Endothelial cell of umbilical vein (primary cell): Measurements from ENCODE around the gene FUCA2. TPM values are rescaled to one million over a fixed set of nuclear protein-coding genes. Genes with fewer than 3 reads are reported as not detected.

Experiments used
- Bru-seq: library from RNA; stranded (reverse); fragments of 400-500 nt; gene quantifications from one replicate; lab custom pipeline; 2021; lab: Mats Ljungman, UMichigan
- BruChase-seq, 2 experiments: library from RNA; stranded (reverse); fragments of 400-500 nt; gene quantifications; one replicate each; lab custom pipeline; 2021; lab: Mats Ljungman, UMichigan
- BruUV-seq: library from RNA; stranded (reverse); fragments of 400-500 nt; replicated peaks from 2 replicates; lab custom pipeline; 2021; lab: Mats Ljungman, UMichigan
- CTCF ChIA-PET: fragments of 300-600, 350-600 bp; sonication (Branson Sonifier 250); formaldehyde crosslinking; loops from one replicate; lab custom pipeline; 2021; ENCODE audit warnings: antibody characterized with exemption, inconsistent platforms; lab: Charles Lee
- POLR2A ChIA-PET: fragments of 300-600, 350-600 bp; sonication (Branson Sonifier 250); formaldehyde crosslinking; loops from one replicate; lab custom pipeline; 2021; ENCODE audit warnings: antibody characterized with exemption, inconsistent platforms; lab: Charles Lee
- DNase-seq: peaks from one replicate; pipeline ENCODE4 v3.0.0-alpha.2; 2011; ENCODE audit warnings: low read depth, low spot score
- FAIRE-seq: peaks from 2 replicates; lab custom pipeline; 2011; peaks lifted over from hg19 to GRCh38; lab: Jason Lieb, UNC
- H2AFZ ChIP-seq: 2 replicates; pipeline ENCODE4 v1.6.0; 2012; ENCODE audit warnings: low read depth, low read length, control low read depth, inconsistent platforms
- H3K27ac ChIP-seq: 2 replicates; pipeline ENCODE4 v1.5.1; 2011; ENCODE audit warnings: low read depth, mild to moderate bottlenecking, control low read depth, low read length, moderate library complexity; ENCODE audit not compliant: insufficient read depth
- H3K27me3 ChIP-seq, 2 experiments: 2 replicates each; pipeline versions ENCODE4 v1.6.0 to v1.6.1; 2011; ENCODE audit warnings: low read length in 2 of 2, mixed read lengths in 1 of 2; ENCODE audit not compliant: control insufficient read depth in 2 of 2, insufficient read depth in 2 of 2
- H3K36me3 ChIP-seq, 2 experiments: 2 replicates in 1 of 2; 3 replicates in 1 of 2; pipeline ENCODE4 v1.5.1; 2011; ENCODE audit warnings: low read length in 2 of 2, mild to moderate bottlenecking in 1 of 2, moderate library complexity in 1 of 2; ENCODE audit not compliant: control insufficient read depth in 2 of 2, insufficient read depth in 2 of 2; ENCODE audit errors: extremely low read depth in 1 of 2
- H3K4me1 ChIP-seq: 3 replicates; pipeline ENCODE4 v1.5.1; 2011; ENCODE audit warnings: mild to moderate bottlenecking, low read length; ENCODE audit not compliant: control insufficient read depth, insufficient read depth; ENCODE audit errors: extremely low read depth
- H3K4me2 ChIP-seq: 2 replicates; pipeline ENCODE4 v1.6.1; 2011; ENCODE audit warnings: low read length, control low read depth, mixed read lengths; ENCODE audit not compliant: insufficient read depth
- H3K4me3 ChIP-seq, 3 experiments: fragments of 200-600 bp in 1 of 3; sonication (generic), shearing (Covaris generic) in 1 of 3; replicated peaks in 1 of 3; 2 replicates each; pipeline ENCODE4 v1.5.1; 2011 to 2016; ENCODE audit warnings: control low read depth in 3 of 3, low read length in 3 of 3, mild to moderate bottlenecking in 2 of 3, inconsistent platforms in 1 of 3, low read depth in 1 of 3, moderate library complexity in 1 of 3; ENCODE audit not compliant: insufficient read depth in 1 of 3
- H3K79me2 ChIP-seq: 2 replicates; pipeline ENCODE4 v1.6.0; 2012; ENCODE audit warnings: low read length, inconsistent platforms; ENCODE audit not compliant: control insufficient read depth, insufficient read depth
- H3K9ac ChIP-seq: replicated peaks from 2 replicates; pipeline ENCODE3; 2011; ENCODE audit warnings: low read length, control low read depth; ENCODE audit not compliant: insufficient read depth; ENCODE audit errors: extremely low read depth
- H3K9me1 ChIP-seq: replicated peaks from 3 replicates; pipeline ENCODE4 v1.6.0; 2011; ENCODE audit warnings: mild to moderate bottlenecking, low read length; ENCODE audit not compliant: control insufficient read depth, insufficient read depth; ENCODE audit errors: extremely low read depth
- H3K9me3 ChIP-seq: replicated peaks from 2 replicates; pipeline ENCODE4 v1.5.1; 2012; ENCODE audit warnings: low read length, inconsistent platforms; ENCODE audit not compliant: control insufficient read depth, insufficient read depth
- H4K20me1 ChIP-seq: replicated peaks from 2 replicates; pipeline ENCODE3; 2011; ENCODE audit warnings: mild to moderate bottlenecking, low read length; ENCODE audit not compliant: control insufficient read depth, insufficient read depth; ENCODE audit errors: extremely low read depth
- EZH2 ChIP-seq: IDR thresholded peaks from 2 replicates; pipeline ENCODE4 v1.6.1; 2012; ENCODE audit warnings: borderline replicate concordance, low read depth, mild to moderate bottlenecking, moderate library complexity, low read length, inconsistent platforms; ENCODE audit not compliant: severe bottlenecking
- FOS ChIP-seq: IDR thresholded peaks from 2 replicates; pipeline ENCODE4 v1.6.1; 2011; ENCODE audit warnings: mild to moderate bottlenecking, low read length, moderate library complexity, borderline replicate concordance; ENCODE audit not compliant: insufficient read depth
- GATA2 ChIP-seq: IDR thresholded peaks from 2 replicates; pipeline ENCODE4 v1.7.0; 2011; ENCODE audit warnings: low read depth, mild to moderate bottlenecking, moderate library complexity, mixed read lengths, low read length; ENCODE audit not compliant: insufficient read length, insufficient read depth
- JUN ChIP-seq: IDR thresholded peaks from 2 replicates; pipeline ENCODE4 v1.6.1; 2011; ENCODE audit warnings: borderline replicate concordance, low read depth; ENCODE audit not compliant: insufficient read length, insufficient read depth
- MYC ChIP-seq: IDR thresholded peaks from one replicate; pipeline ENCODE4 v1.6.1; 2011; ENCODE audit warnings: mild to moderate bottlenecking, low read depth, low read length
- POLR2A ChIP-seq: IDR thresholded peaks from 2 replicates; pipeline ENCODE4 v1.6.1; 2012; ENCODE audit warnings: low read depth, mild to moderate bottlenecking, control low read depth, low read length
- POLR2AphosphoS5 ChIP-seq: IDR thresholded peaks from 2 replicates; pipeline ENCODE4 v1.6.1; 2012; ENCODE audit warnings: low read depth, mild to moderate bottlenecking, control low read depth, low read length, moderate library complexity; ENCODE audit not compliant: insufficient read depth
- dilution Hi-C: fragments of 300-500 bp; cut with MboI; formaldehyde crosslinking; loops from one replicate; pipeline ENCODE4 v1.15.0; 2019; ENCODE audit warnings: low sequenced_read_pairs; ENCODE audit not compliant: extremely low pct_ligation_motif_present
- intact Hi-C: fragments of 100-400 bp; cut with micrococcal nuclease; formaldehyde crosslinking; loops from one replicate; pipeline ENCODE4 v1.10.0; 2022
- long read RNA-seq: library from polyadenylated mRNA; stranded (forward); transcript quantifications from one replicate; pipeline ENCODE4 v2.0.0, GENCODE V29; 2021
- polyA minus RNA-seq, 3 experiments: library from RNA; depleted of rRNA, polyadenylated mRNA; stranded (reverse); fragments of >200 nt; gene quantifications; 1 replicate in 1 of 3; 2 replicates in 2 of 3; pipeline ENCODE4 v1.2.3, GENCODE V29; 2011
- polyA plus RNA-seq, 4 experiments: library from polyadenylated mRNA; depleted of rRNA in 3 of 4; stranded (reverse) in 3 of 4; unstranded in 1 of 4; fragments of >200 nt; gene quantifications; 2 replicates each; pipeline versions ENCODE4 v1.2.1 to v1.2.3, GENCODE V29; 2011 to 2012; ENCODE audit warnings: missing spikeins in 1 of 4
- total RNA-seq: library from RNA; stranded (reverse); gene quantifications from 2 replicates; pipeline ENCODE4 v1.2.3, GENCODE V29; 2021
- TF ChIP-seq, protein P1 (sequence below): IDR thresholded peaks from 2 replicates; pipeline ENCODE4 v1.6.1; 2011; ENCODE audit not compliant: insufficient read depth, insufficient read length
- TF ChIP-seq, protein P2 (sequence below), 2 donors: IDR thresholded peaks; 1 replicate in 1 of 2; 2 replicates in 1 of 2; pipeline ENCODE4 v1.5.1; 2011; ENCODE audit warnings: low read length in 2 of 2, mild to moderate bottlenecking in 2 of 2, moderate library complexity in 2 of 2, control low read depth in 1 of 2, inconsistent platforms in 1 of 2, low read depth in 1 of 2; ENCODE audit not compliant: insufficient read depth in 1 of 2; ENCODE audit errors: extremely low read depth in 1 of 2

The FUCA2 gene, protein sequence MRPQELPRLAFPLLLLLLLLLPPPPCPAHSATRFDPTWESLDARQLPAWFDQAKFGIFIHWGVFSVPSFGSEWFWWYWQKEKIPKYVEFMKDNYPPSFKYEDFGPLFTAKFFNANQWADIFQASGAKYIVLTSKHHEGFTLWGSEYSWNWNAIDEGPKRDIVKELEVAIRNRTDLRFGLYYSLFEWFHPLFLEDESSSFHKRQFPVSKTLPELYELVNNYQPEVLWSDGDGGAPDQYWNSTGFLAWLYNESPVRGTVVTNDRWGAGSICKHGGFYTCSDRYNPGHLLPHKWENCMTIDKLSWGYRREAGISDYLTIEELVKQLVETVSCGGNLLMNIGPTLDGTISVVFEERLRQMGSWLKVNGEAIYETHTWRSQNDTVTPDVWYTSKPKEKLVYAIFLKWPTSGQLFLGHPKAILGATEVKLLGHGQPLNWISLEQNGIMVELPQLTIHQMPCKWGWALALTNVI
- total RNA-seq (80.9 and 85.0 TPM in 2 replicates), polyA plus RNA-seq (24.1 and 29.7 TPM in 2 replicates), polyA minus RNA-seq (22.8 and 24.0 TPM in 2 replicates), Bru-seq, nascent RNA (percentile 86 among the genes with signal in this experiment), BruChase-seq, experiment 1, labeled RNA remaining after a 6-hour chase (percentile 87 among the genes with signal in this experiment), BruChase-seq, experiment 2, labeled RNA remaining after a 2-hour chase (percentile 77 among the genes with signal in this experiment)
- 37.1 and 37.9 TPM in 2 replicates for polyA plus RNA-seq (2011; cell fraction: cytosol; rRNA removed)
- 28.0 and 36.3 TPM in 2 replicates for polyA plus RNA-seq (2011; cell fraction: nucleus; rRNA removed)
- 50.3 and 77.6 TPM in 2 replicates for polyA plus RNA-seq (2012)
- polyA minus RNA-seq (2011; cell fraction: cytosol; rRNA and poly(A)+ RNA removed) = 28.6 TPM
- 8.7 and 10.9 TPM in 2 replicates for polyA minus RNA-seq (2011; cell fraction: nucleus; rRNA and poly(A)+ RNA removed)
- long read RNA-seq, transcript FUCA2-201 (7 exons, 2,356 nt) = major isoform, 445 of 580 reads
- long read RNA-seq, partial matches to known transcripts = 17 of 580 reads
- long read RNA-seq, other reads (novel, unspliced or antisense) = 118 of 580 reads

DNA sequence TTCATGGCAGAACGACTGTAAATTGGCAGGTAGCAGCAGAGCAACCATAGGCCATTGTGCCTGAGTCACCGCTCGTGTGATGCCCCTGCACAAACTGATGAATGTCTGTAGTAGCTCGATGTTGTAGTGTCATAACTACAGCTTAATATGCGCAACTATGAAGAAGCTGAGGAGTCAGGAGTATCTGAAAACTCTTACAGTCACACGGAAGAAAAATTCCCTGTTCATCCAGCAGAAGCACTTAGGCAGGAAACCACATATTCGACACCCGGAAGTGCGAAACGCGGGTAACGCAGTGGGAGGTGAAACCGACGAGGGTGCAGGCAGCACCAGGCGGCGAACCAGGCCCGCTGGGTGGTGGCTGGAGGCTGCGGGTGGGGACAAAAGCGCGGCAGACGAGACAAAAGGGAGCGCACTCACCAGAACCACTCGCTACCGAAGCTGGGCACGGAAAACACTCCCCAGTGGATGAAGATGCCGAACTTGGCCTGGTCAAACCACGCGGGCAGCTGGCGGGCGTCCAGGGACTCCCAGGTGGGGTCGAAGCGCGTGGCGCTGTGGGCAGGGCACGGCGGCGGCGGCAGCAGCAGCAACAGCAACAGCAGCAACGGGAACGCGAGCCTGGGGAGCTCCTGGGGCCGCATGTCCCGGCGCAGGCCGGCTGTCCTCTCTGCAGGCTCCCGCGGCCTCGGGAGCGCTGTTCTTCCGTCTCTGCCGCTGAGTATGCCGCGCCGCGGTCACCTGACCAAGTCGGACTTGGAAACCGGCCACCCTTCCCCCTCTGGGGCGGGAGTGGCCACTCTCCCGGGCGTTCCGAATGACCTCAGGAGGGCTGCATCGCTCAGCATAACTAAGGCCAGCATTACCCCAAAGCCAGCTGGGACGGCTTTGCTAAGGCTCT, at the start of gene FUCA2:
FUCA2 (minus strand) TSS at position 730 of the 901 bp plus-strand sequence; CDS start at position 644, 86 bp downstream.
- FAIRE-seq (peak; percentile 86), DNase-seq (peak; percentile 81)
- intact Hi-C loops = loop anchor here (1.0 to 5.0 kb wide), 3 partner anchors 26 to 161 kb away; partner anchors contain the start of genes ADAT2 and PEX3
- H3K36me3 ChIP-seq = peaks cover 0 to 3% of the 10 kb centered on the region in 2 experiments
- no peaks in the 10 kb centered on the region for H3K9me1 ChIP-seq
- H3K4me3 ChIP-seq = peak within 1 kb of the TSS; percentile 48 to 82 (median 53)
- dilution Hi-C loops = no loop called here
- peaks cover 6 to 12% of the 10 kb centered on the region in 2 experiments for H3K27me3 ChIP-seq
- H3K9ac ChIP-seq = peak within 1 kb of the TSS; percentile 74
- CTCF ChIA-PET = interaction anchor here (0.7 to 3.2 kb wide), 3 partner anchors 11 to 502 kb away, joined by 3 to 22 read pairs (median 5); no protein-coding TSS in a partner anchor
- peak within 1 kb of the TSS; percentile 82 for H3K4me2 ChIP-seq
- TF ChIP-seq POLR2AphosphoS5 = peak; percentile 73
- TF ChIP-seq EZH2 = no peak
- TF ChIP-seq, protein P1, sequence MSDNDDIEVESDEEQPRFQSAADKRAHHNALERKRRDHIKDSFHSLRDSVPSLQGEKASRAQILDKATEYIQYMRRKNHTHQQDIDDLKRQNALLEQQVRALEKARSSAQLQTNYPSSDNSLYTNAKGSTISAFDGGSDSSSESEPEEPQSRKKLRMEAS = peak; percentile 43
- TF ChIP-seq FOS = peak; percentile 5
- peak; percentile 88 for TF ChIP-seq POLR2A
- TF ChIP-seq GATA2 = no peak
- TF ChIP-seq, protein P2, sequence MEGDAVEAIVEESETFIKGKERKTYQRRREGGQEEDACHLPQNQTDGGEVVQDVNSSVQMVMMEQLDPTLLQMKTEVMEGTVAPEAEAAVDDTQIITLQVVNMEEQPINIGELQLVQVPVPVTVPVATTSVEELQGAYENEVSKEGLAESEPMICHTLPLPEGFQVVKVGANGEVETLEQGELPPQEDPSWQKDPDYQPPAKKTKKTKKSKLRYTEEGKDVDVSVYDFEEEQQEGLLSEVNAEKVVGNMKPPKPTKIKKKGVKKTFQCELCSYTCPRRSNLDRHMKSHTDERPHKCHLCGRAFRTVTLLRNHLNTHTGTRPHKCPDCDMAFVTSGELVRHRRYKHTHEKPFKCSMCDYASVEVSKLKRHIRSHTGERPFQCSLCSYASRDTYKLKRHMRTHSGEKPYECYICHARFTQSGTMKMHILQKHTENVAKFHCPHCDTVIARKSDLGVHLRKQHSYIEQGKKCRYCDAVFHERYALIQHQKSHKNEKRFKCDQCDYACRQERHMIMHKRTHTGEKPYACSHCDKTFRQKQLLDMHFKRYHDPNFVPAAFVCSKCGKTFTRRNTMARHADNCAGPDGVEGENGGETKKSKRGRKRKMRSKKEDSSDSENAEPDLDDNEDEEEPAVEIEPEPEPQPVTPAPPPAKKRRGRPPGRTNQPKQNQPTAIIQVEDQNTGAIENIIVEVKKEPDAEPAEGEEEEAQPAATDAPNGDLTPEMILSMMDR (IDR thresholded peaks at IDR 0.05; ENCODE audit: extremely low read depth in 1 of 2, insufficient read depth in 1 of 2, low read depth in 1 of 2, low read length in 2 of 2) = peak in 1 of 2 donors; percentile 14
- TF ChIP-seq MYC = no peak
- TF ChIP-seq JUN = no peak
- no peaks in the 10 kb centered on the region for H4K20me1 ChIP-seq
- TSS peak; percentile 42 for BruUV-seq
- H3K4me1 ChIP-seq = peaks cover 18% of the 10 kb centered on the region
- peak within 1 kb of the TSS; percentile 69 for H3K27ac ChIP-seq
- H3K9me3 ChIP-seq = no peaks in the 10 kb centered on the region
- POLR2A ChIA-PET = no interaction called here
- peaks cover 8% of the 10 kb centered on the region for H3K79me2 ChIP-seq
- peak within 1 kb of the TSS; percentile 96 for H2AFZ ChIP-seq
